ENCODE data around the gene GTF3C5.

DNA sequence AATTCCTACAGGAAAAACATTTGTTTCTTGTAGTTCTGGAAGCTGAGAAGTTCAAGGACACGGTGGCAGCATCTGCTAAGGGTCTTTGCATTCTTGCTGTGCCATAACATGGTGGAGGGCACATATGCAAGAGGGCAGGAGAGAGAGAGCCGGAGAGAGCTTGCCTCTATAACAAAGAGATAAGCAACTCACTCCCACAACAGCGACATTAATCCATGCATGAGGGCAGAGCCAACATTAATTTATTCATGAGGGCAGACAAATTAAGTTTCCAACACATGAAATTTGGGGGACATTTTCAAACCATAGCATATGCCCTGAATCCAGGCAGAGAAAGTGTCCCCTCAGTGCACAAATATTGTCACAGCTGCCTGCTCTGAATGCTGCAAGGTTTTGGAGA lies 4.4 kb upstream of the GTF3C5 start:
- TF ChIP-seq CTCF (conservative IDR thresholded peaks at IDR 0.05 in 1 of 2, IDR thresholded peaks at IDR 0.05 in 1 of 2; ENCODE audit: extremely low read depth in 1 of 2, insufficient read depth in 1 of 2, low read depth in 1 of 2, low read length in 2 of 2) (no peak), EZH2 (IDR thresholded peaks at IDR 0.05; ENCODE audit: borderline replicate concordance, low read length) (no peak)

Data from mammary epithelial cell (primary cell).